ENCODE results near the gene LTB4R2. TPM values are rescaled to one million over a fixed set of nuclear protein-coding genes. Genes with fewer than 3 reads are reported as not detected.

Gene LTB4R2
- total and polyA plus RNA-seq, 2 experiments from 2014 or later: 0.40 to 12.6 TPM

GRCh38 chr14:24284501-24285035, 25.4 kb upstream of the LTB4R2 start:
- no peak for TF ChIP-seq CTCF (conservative IDR thresholded peaks at IDR 0.05; ENCODE audit: low read depth in 2 of 2)
- TF ChIP-seq POLR2AphosphoS5 (IDR thresholded peaks at IDR 0.05; ENCODE audit: low read depth): no peak
- no peak for TF ChIP-seq ZNF331 (CRISPR knock-in tag; IDR thresholded peaks at IDR 0.05; ENCODE audit: low read depth)
- TF ChIP-seq EZH2phosphoT487 (IDR thresholded peaks at IDR 0.05; ENCODE audit: unreplicated experiment): no peak
- no peak for ATAC-seq
- no peak overlapping the region for H3K27ac Mint-ChIP-seq
- no peak for DNase-seq (ENCODE audit: low spot score)
- H3K4me2 ChIP-seq: no peak overlapping the region
- H3K27me3 ChIP-seq (ENCODE audit: insufficient read depth): no peaks in the 10 kb centered on the region
- no peaks in the 10 kb centered on the region for H3K79me2 ChIP-seq (replicated peaks; ENCODE audit: insufficient read depth)
- no peak overlapping the region for H2AFZ ChIP-seq
- H3K36me3 ChIP-seq (ENCODE audit: insufficient read depth): no peaks in the 10 kb centered on the region
- H3F3A ChIP-seq (replicated peaks; ENCODE audit: low read depth): no peaks in the 10 kb centered on the region
- H3K4me3 Mint-ChIP-seq: no peak overlapping the region; the same call in 2 of the 3 replicates
- no peaks in the 10 kb centered on the region; the same call in 2 of the 3 replicates for H3K4me1 Mint-ChIP-seq
- H3K4me1 ChIP-seq (ENCODE audit: insufficient read depth): no peaks in the 10 kb centered on the region
- peaks cover 14% of the 10 kb centered on the region for H3K27me3 Mint-ChIP-seq (ENCODE audit: insufficient read depth, low read depth, poor library complexity)
- no peak overlapping the region for H3K27ac ChIP-seq (ENCODE audit: low read depth)
- no peak overlapping the region for H3K4me3 ChIP-seq
- no peaks in the 10 kb centered on the region; the same call in 1 of the 2 replicates for H4K20me1 ChIP-seq (replicated peaks; ENCODE audit: insufficient read depth)
- H3K36me3 Mint-ChIP-seq (ENCODE audit: low read depth): no peaks in the 10 kb centered on the region; the same call in 2 of the 3 replicates
- no peaks in the 10 kb centered on the region for H3K9me3 Mint-ChIP-seq
- no peaks in the 10 kb centered on the region for H3K9me2 ChIP-seq (ENCODE audit: insufficient read depth)

- H3K36me3 ChIP-seq (ENCODE audit: insufficient read depth): no peaks in the 10 kb centered on the region
- no peak overlapping the region for H3K4me3 ChIP-seq
- no peaks in the 10 kb centered on the region for H3K9me3 Mint-ChIP-seq
- H3K9me2 ChIP-seq (ENCODE audit: insufficient read depth): no peaks in the 10 kb centered on the region
- no peak overlapping the region for H2AFZ ChIP-seq
- H3F3A ChIP-seq (replicated peaks; ENCODE audit: low read depth): no peaks in the 10 kb centered on the region
- DNase-seq (ENCODE audit: low spot score) (no peak), ATAC-seq (no peak)
- H3K27me3 Mint-ChIP-seq (ENCODE audit: insufficient read depth, low read depth, poor library complexity): peaks cover 14% of the 10 kb centered on the region
- no peaks in the 10 kb centered on the region; the same call in 1 of the 2 replicates for H4K20me1 ChIP-seq (replicated peaks; ENCODE audit: insufficient read depth)
- H3K4me2 ChIP-seq: no peak overlapping the region
- H3K4me1 Mint-ChIP-seq: no peaks in the 10 kb centered on the region; the same call in 2 of the 3 replicates
- no peak overlapping the region for H3K27ac ChIP-seq (ENCODE audit: low read depth)
- no peak overlapping the region for H3K27ac Mint-ChIP-seq
- H3K36me3 Mint-ChIP-seq (ENCODE audit: low read depth): no peaks in the 10 kb centered on the region; the same call in 1 of the 3 replicates
- no peaks in the 10 kb centered on the region for H3K27me3 ChIP-seq (ENCODE audit: insufficient read depth)
- no peak overlapping the region for H3K4me3 Mint-ChIP-seq
- no peaks in the 10 kb centered on the region for H3K4me1 ChIP-seq (ENCODE audit: insufficient read depth)
- H3K79me2 ChIP-seq (replicated peaks; ENCODE audit: insufficient read depth): no peaks in the 10 kb centered on the region
- no peak for TF ChIP-seq ZNF114 (CRISPR knock-in tag; IDR thresholded peaks at IDR 0.05)
- no peak for TF ChIP-seq ZNF462 (CRISPR knock-in tag; IDR thresholded peaks at IDR 0.05)
- no peak for TF ChIP-seq ETS1 (IDR thresholded peaks at IDR 0.05)
- TF ChIP-seq CTCF (conservative IDR thresholded peaks at IDR 0.05; ENCODE audit: low read depth in 2 of 2): no peak
- TF ChIP-seq NANOG (IDR thresholded peaks at IDR 0.05; ENCODE audit: borderline replicate concordance): no peak
- no peak for TF ChIP-seq EZH2phosphoT487 (IDR thresholded peaks at IDR 0.05; ENCODE audit: unreplicated experiment)
- no peak for TF ChIP-seq CREB1 (CRISPR knock-in tag; IDR thresholded peaks at IDR 0.05; ENCODE audit: low read depth)
- TF ChIP-seq POLR2AphosphoS5 (IDR thresholded peaks at IDR 0.05; ENCODE audit: low read depth): no peak
These were observed 24.6 kb upstream of the LTB4R2 start for GRCh38 chr14:24285351-24285750.

Data from GM23338 (cell line).